Naive thymus-derived CD4-positive, alpha-beta T cell (primary cell): ENCODE results near the gene ACIN1. TPM values are rescaled to one million over a fixed set of nuclear protein-coding genes. Genes with fewer than 3 reads are reported as not detected.

Source experiments
- ATAC-seq: fragments of 150-1000 bp; cut with Tn5 transposase; 2 replicates; pipeline ENCODE4 v1.10.0; 2021; ENCODE audit warnings: mild to moderate bottlenecking, moderate library complexity
- CTCF ChIA-PET: fragments of 350-600 bp; sonication (Branson Sonifier 250); formaldehyde crosslinking; loops from one replicate; lab custom pipeline; 2021; ENCODE audit warnings: antibody characterized with exemption; lab: Charles Lee
- POLR2A ChIA-PET: fragments of 350-600 bp; sonication (Branson Sonifier 250); formaldehyde crosslinking; loops from one replicate; lab custom pipeline; 2021; ENCODE audit warnings: antibody characterized with exemption, inconsistent platforms; lab: Charles Lee
- DNase-seq, 9 donors: peaks; one replicate each; pipeline versions ENCODE4 v3.0.0 to v3.0.0-alpha.2; 2020 to 2022; ENCODE audit warnings: mixed read lengths in 1 of 9
- H3K27ac ChIP-seq: one replicate; pipeline ENCODE4 v1.7.0; 2013; ENCODE audit warnings: mild to moderate bottlenecking, low read depth, low read length, moderate library complexity
- H3K27me3 ChIP-seq, 2 donors: one replicate each; pipeline ENCODE4 v1.7.0; 2013; ENCODE audit warnings: low read length in 2 of 2, mild to moderate bottlenecking in 2 of 2, moderate library complexity in 2 of 2; ENCODE audit not compliant: control insufficient read depth in 2 of 2, insufficient read depth in 2 of 2
- H3K36me3 ChIP-seq, 3 experiments: 1 replicate in 2 of 3; 2 replicates in 1 of 3; pipeline ENCODE4 v1.7.0; 2013; ENCODE audit warnings: low read length in 3 of 3, mild to moderate bottlenecking in 3 of 3, moderate library complexity in 1 of 3; ENCODE audit not compliant: insufficient read depth in 3 of 3, control insufficient read depth in 2 of 3
- H3K4me1 ChIP-seq, 2 donors: one replicate each; pipeline ENCODE4 v1.7.0; 2013; ENCODE audit warnings: low read length in 2 of 2, mild to moderate bottlenecking in 2 of 2, moderate library complexity in 1 of 2; ENCODE audit not compliant: control insufficient read depth in 2 of 2, insufficient read depth in 2 of 2
- H3K4me3 ChIP-seq: 2 replicates; pipeline ENCODE4 v1.7.0; 2013; ENCODE audit warnings: mild to moderate bottlenecking, low read length
- H3K9me3 ChIP-seq, 3 experiments: 1 replicate in 2 of 3; 2 replicates in 1 of 3; pipeline ENCODE4 v1.7.0; 2013; ENCODE audit warnings: low read length in 3 of 3; ENCODE audit not compliant: control insufficient read depth in 2 of 3
- H3K27ac Mint-ChIP-seq, 9 donors: one replicate each; pipeline ENCODE4 v1.8.0; 2020 to 2022; ENCODE audit warnings: mixed read lengths in 9 of 9, mild to moderate bottlenecking in 8 of 9, moderate library complexity in 5 of 9, inconsistent platforms in 2 of 9
- H3K27me3 Mint-ChIP-seq, 5 donors: one replicate each; pipeline ENCODE4 v1.8.0; 2021 to 2022; ENCODE audit warnings: mixed read lengths in 5 of 5, mild to moderate bottlenecking in 1 of 5
- H3K36me3 Mint-ChIP-seq, 5 donors: one replicate each; pipeline ENCODE4 v1.8.0; 2020 to 2022; ENCODE audit warnings: mixed read lengths in 5 of 5, mild to moderate bottlenecking in 3 of 5, inconsistent platforms in 1 of 5
- H3K4me1 Mint-ChIP-seq, 7 donors: one replicate each; pipeline ENCODE4 v1.8.0; 2020 to 2022; ENCODE audit warnings: mixed read lengths in 7 of 7, mild to moderate bottlenecking in 3 of 7, inconsistent platforms in 1 of 7
- H3K4me3 Mint-ChIP-seq, 10 donors: one replicate each; pipeline ENCODE4 v1.8.0; 2020 to 2022; ENCODE audit warnings: mild to moderate bottlenecking in 10 of 10, mixed read lengths in 10 of 10, moderate library complexity in 6 of 10, inconsistent platforms in 2 of 10
- H3K9me3 Mint-ChIP-seq, 11 donors: one replicate each; pipeline ENCODE4 v1.8.0; 2020 to 2022; ENCODE audit warnings: mixed read lengths in 11 of 11, mild to moderate bottlenecking in 4 of 11, inconsistent platforms in 1 of 11, moderate library complexity in 1 of 11
- intact Hi-C, 2 donors: fragments of 100-400 bp; cut with micrococcal nuclease; formaldehyde crosslinking; loops; one replicate each; pipeline ENCODE4 v1.15.1; 2023
- polyA plus RNA-seq, 2 donors: library from polyadenylated mRNA; unstranded; fragments of 300-500 nt; fragmentation: Illumina TruSeq; gene quantifications; one replicate each; pipeline ENCODE4 v1.2.3, GENCODE V29; 2021
- total RNA-seq, 6 experiments: library from RNA in 5 of 6; stranded (reverse) in 5 of 6; gene quantifications; 1 replicate in 5 of 6; 2 replicates in 1 of 6; pipeline ENCODE4 v1.2.3 and lab custom pipeline; 2021 to 2026

The ACIN1 gene
- total and polyA plus RNA-seq, 7 experiments from 2014 or later: 8.7 to 360 (median 241) TPM

GRCh38 chr14:23093991-23094665 lies 808 bp downstream of the ACIN1 start:
- Histone ChIP-seq H3K4me1 (peaks cover 26 to 32% of the 10 kb centered on the region in 2 donors), H3K4me3 (peak overlapping the region; percentile 88), H3K27me3 (no peaks in the 10 kb centered on the region), H3K36me3 (peaks cover 21 to 46% (median 25%) of the 10 kb centered on the region in 3 experiments), H3K27ac (peak overlapping the region; percentile 97), H3K9me3 (no peaks in the 10 kb centered on the region)
- H3K27ac Mint-ChIP-seq: no peak overlapping the region
- H3K4me3 Mint-ChIP-seq: no peak overlapping the region
- ChIA-PET POLR2A (interaction anchor here (0.6 to 5.1 kb wide), 37 partner anchors 8 to 1583 kb away, joined by 3 to 75 read pairs (median 5); partner anchors contain the start of genes AJUBA, AP1G2, CEBPE and HOMEZ), CTCF (interaction anchor here (0.6 to 3.2 kb wide), 10 partner anchors 8 to 1100 kb away, joined by 3 to 25 read pairs (median 5); partner anchors contain the start of genes CEBPE and PABPN1)
- intact Hi-C loops: loop anchor here (1.0 to 10.0 kb wide), 8 partner anchors 8 to 1051 kb away; partner anchors contain the start of genes DCAF11 (in 2 of the 2), NRL (in 2 of the 2), ZFHX2 (in 2 of the 2) and EMC9 (in 1 of the 2)
- DNase-seq (peak in 1 of 9 donors; percentile 82), ATAC-seq (no peak)
- peaks cover 16 to 61% (median 38%) of the 10 kb centered on the region in 7 donors for H3K4me1 Mint-ChIP-seq
- H3K9me3 Mint-ChIP-seq: peaks cover 0 to 2% (median 0%) of the 10 kb centered on the region in 11 donors
- H3K36me3 Mint-ChIP-seq: peaks cover 7 to 48% (median 29%) of the 10 kb centered on the region in 5 donors
- H3K27me3 Mint-ChIP-seq: no peaks in the 10 kb centered on the region

DNA sequence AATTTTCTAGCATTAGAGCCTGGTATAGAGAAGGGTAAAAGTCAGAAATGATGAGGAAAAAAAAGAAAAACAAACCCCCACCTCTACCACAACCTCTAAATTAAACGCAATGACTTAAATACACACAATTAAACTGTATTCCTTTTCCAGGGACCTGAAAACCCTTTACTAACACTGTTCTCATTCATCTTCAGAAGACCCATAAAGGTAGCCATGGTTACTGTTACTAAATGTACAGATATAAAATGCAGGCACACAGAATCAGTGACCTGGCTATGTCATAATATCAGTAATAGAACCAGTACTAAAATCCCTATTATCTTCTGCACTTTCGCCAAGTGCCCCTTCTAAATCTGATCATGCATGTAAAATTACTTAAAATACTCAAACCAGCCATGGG lies 1.4 kb downstream of the ACIN1 start:
- Histone ChIP-seq H3K27ac (peak overlapping the region; percentile 97), H3K36me3 (peaks cover 21 to 52% (median 28%) of the 10 kb centered on the region in 3 experiments), H3K9me3 (no peaks in the 10 kb centered on the region), H3K27me3 (no peaks in the 10 kb centered on the region), H3K4me1 (peaks cover 26 to 32% of the 10 kb centered on the region in 2 donors), H3K4me3 (peak overlapping the region; percentile 88)
- no peaks in the 10 kb centered on the region for H3K27me3 Mint-ChIP-seq
- intact Hi-C loops: loop anchor here (10.0 kb wide), 3 partner anchors 461 to 1051 kb away; partner anchors contain the start of genes DCAF11 (in 2 of the 2), NRL (in 2 of the 2), EMC9 (in 1 of the 2) and PSME2 (in 1 of the 2)
- no peak for DNase-seq
- peak overlapping the region in 1 of 9 donors; percentile 32 for H3K27ac Mint-ChIP-seq
- peak overlapping the region in 3 of 10 donors; percentile 39 to 61 (median 41) for H3K4me3 Mint-ChIP-seq
- POLR2A ChIA-PET: interaction anchor here (0.9 to 5.1 kb wide), 10 partner anchors 8 to 269 kb away, joined by 3 to 75 read pairs (median 16); partner anchors contain the start of genes CEBPE and RBM23
- peaks cover 0 to 2% (median 0%) of the 10 kb centered on the region in 11 donors for H3K9me3 Mint-ChIP-seq
- no peak for ATAC-seq
- CTCF ChIA-PET: interaction anchor here (0.7 to 3.2 kb wide), 4 partner anchors 15 to 26 kb away, joined by 3 to 25 read pairs (median 20); partner anchors contain the start of gene CEBPE
- peaks cover 7 to 42% (median 27%) of the 10 kb centered on the region in 5 donors for H3K36me3 Mint-ChIP-seq
- H3K4me1 Mint-ChIP-seq: peaks cover 17 to 58% (median 39%) of the 10 kb centered on the region in 7 donors

- intact Hi-C loops: loop anchor here (10.0 kb wide), 3 partner anchors 462 to 1052 kb away; partner anchors contain the start of genes DCAF11 (in 2 of the 2), NRL (in 2 of the 2), EMC9 (in 1 of the 2) and PSME2 (in 1 of the 2)
- POLR2A ChIA-PET: interaction anchor here (1.2 to 3.6 kb wide), 2 partner anchors 16 to 24 kb away, joined by 3 to 20 read pairs; no protein-coding TSS in a partner anchor
- H3K4me1 Mint-ChIP-seq: peaks cover 20 to 55% (median 36%) of the 10 kb centered on the region in 7 donors
Observed at GRCh38 chr14:23093104-23093503, 1.8 kb downstream of the ACIN1 start.

DNA sequence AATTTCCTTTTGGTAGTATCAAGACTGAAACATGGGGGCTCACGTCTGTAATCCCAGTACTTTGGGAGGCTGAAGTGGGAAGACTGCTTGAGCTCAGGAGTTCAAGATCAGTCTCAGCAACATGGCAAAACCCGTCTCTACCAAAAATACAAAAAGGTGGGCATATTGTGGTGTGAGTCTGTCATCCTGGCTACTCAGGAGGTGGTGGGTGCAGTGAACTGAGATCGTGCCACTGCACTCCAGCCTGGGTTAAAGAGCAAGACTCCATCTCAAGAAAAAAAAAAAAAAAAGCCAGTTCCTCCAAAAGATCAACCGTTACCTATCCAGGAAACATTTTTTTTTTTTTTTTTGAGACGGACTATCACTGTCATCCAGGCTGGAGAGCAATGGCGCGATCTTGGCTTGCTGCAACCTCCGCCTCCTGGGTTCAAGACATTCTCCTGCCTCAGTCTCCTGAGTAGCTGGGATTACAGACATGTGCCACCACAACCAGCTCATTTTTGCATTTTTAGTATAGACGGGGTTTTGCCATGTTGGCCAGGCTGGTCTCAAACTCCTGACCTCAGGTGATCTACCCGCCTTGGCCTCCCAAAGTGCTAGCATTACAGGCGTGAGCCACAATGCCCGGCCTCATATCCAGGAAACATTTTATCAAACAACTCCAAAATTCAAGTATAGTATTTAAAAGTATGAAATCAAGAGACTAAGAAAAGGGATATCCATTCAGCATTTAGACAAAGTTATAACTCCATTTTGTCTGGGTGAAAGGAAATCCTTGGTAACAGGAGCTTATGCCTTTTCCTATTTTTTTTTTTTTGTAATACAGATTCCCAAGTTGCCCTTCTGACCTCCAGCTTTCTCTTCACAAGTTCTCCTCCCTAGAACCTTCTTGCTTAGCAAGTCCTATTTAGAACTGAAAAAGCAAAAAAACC lies 3.4 kb downstream of the ACIN1 start:
- H3K27ac Mint-ChIP-seq: peak overlapping the region in 2 of 9 donors; percentile 38
- peaks cover 15% of the 10 kb centered on the region in 2 donors for H3K4me1 ChIP-seq

More at GRCh38 chr14:23093104-23093503, 1.8 kb downstream of the ACIN1 start:
- Histone ChIP-seq H3K9me3 (no peaks in the 10 kb centered on the region), H3K27ac (peak overlapping the region; percentile 97), H3K36me3 (peaks cover 21 to 53% (median 26%) of the 10 kb centered on the region in 3 experiments), H3K4me3 (peak overlapping the region; percentile 88), H3K4me1 (peaks cover 26 to 30% of the 10 kb centered on the region in 2 donors), H3K27me3 (no peaks in the 10 kb centered on the region)
- CTCF ChIA-PET: interaction anchor here (0.6 to 1.2 kb wide), 2 partner anchors 24 to 386 kb away, joined by 3 to 4 read pairs; no protein-coding TSS in a partner anchor
- peak overlapping the region in 2 of 9 donors; percentile 8 to 62 for H3K27ac Mint-ChIP-seq
- peaks cover 0 to 2% (median 0%) of the 10 kb centered on the region in 11 donors for H3K9me3 Mint-ChIP-seq
- DNase-seq (no peak), ATAC-seq (no peak)
- H3K27me3 Mint-ChIP-seq: no peaks in the 10 kb centered on the region
- peak overlapping the region in 5 of 10 donors; percentile 39 to 67 (median 50) for H3K4me3 Mint-ChIP-seq
- H3K36me3 Mint-ChIP-seq: peaks cover 7 to 41% (median 27%) of the 10 kb centered on the region in 5 donors

GRCh38 chr14:23090254-23090636 lies 4.7 kb downstream of the ACIN1 start:
- no peak overlapping the region for H3K4me3 ChIP-seq
- Mint-ChIP-seq H3K27ac (peak overlapping the region in 4 of 9 donors; percentile 18 to 46 (median 40)), H3K9me3 (peaks cover 0 to 1% (median 0%) of the 10 kb centered on the region in 11 donors), H3K27me3 (no peaks in the 10 kb centered on the region), H3K36me3 (peaks cover 16 to 42% (median 30%) of the 10 kb centered on the region in 5 donors), H3K4me3 (no peak overlapping the region), H3K4me1 (peaks cover 24 to 57% (median 45%) of the 10 kb centered on the region in 7 donors)
- DNase-seq: no peak
- intact Hi-C loops: loop anchor here (10.0 kb wide), 3 partner anchors 465 to 1055 kb away; partner anchors contain the start of genes DCAF11 (in 2 of the 2), NRL (in 2 of the 2), EMC9 (in 1 of the 2) and PSME2 (in 1 of the 2)
- no peaks in the 10 kb centered on the region for H3K27me3 ChIP-seq
- ChIA-PET CTCF (interaction anchor here (0.6 to 1.8 kb wide), 5 partner anchors 9 to 96 kb away, joined by 3 to 5 read pairs (median 4); no protein-coding TSS in a partner anchor), POLR2A (interaction anchor here (3.6 kb wide), 1 partner anchor 14 kb away, joined by 20 read pairs; no protein-coding TSS in a partner anchor)
- no peaks in the 10 kb centered on the region for H3K9me3 ChIP-seq
- peaks cover 12 to 14% of the 10 kb centered on the region in 2 donors for H3K4me1 ChIP-seq
- no peak for ATAC-seq
- H3K36me3 ChIP-seq: peaks cover 14 to 68% (median 43%) of the 10 kb centered on the region in 3 experiments
- no peak overlapping the region for H3K27ac ChIP-seq

More for the DNA sequence above, 3.4 kb downstream of the ACIN1 start:
- Histone ChIP-seq H3K36me3 (peaks cover 14 to 61% (median 38%) of the 10 kb centered on the region in 3 experiments), H3K27me3 (no peaks in the 10 kb centered on the region), H3K4me3 (no peak overlapping the region), H3K27ac (no peak overlapping the region), H3K9me3 (no peaks in the 10 kb centered on the region)
- Mint-ChIP-seq H3K27me3 (no peaks in the 10 kb centered on the region), H3K4me1 (peaks cover 19 to 54% (median 36%) of the 10 kb centered on the region in 7 donors), H3K9me3 (peaks cover 0 to 2% (median 0%) of the 10 kb centered on the region in 11 donors), H3K4me3 (peak overlapping the region in 1 of 10 donors; percentile 35), H3K36me3 (peaks cover 11 to 35% (median 27%) of the 10 kb centered on the region in 5 donors)
- CTCF ChIA-PET: interaction anchor here (0.6 to 1.8 kb wide), 5 partner anchors 10 to 29 kb away, joined by 3 to 7 read pairs (median 4); no protein-coding TSS in a partner anchor
- DNase-seq: no peak
- no peak for ATAC-seq
- intact Hi-C loops: loop anchor here (10.0 kb wide), 3 partner anchors 463 to 1053 kb away; partner anchors contain the start of genes DCAF11 (in 2 of the 2), NRL (in 2 of the 2), EMC9 (in 1 of the 2) and PSME2 (in 1 of the 2)
- POLR2A ChIA-PET: interaction anchor here (1.2 to 3.6 kb wide), 3 partner anchors 10 to 23 kb away, joined by 3 to 20 read pairs (median 6); no protein-coding TSS in a partner anchor
